ENCODE results near the gene SLC25A19.
"Not testable (repeated sequence)": the region's sequence is repeated elsewhere in the genome, so short reads cannot be mapped to it uniquely, and the experiment has no call there.

- TF ChIP-seq CTCF (IDR thresholded peaks at IDR 0.05; ENCODE audit: low read depth, low read length, poor library complexity, severe bottlenecking); EZH2phosphoT487 (IDR thresholded peaks at IDR 0.05; ENCODE audit: borderline replicate concordance, low read length): not testable (repeated sequence)
These were observed 3.7 kb upstream of the SLC25A19 start for GRCh38 chr17:75292810-75293448.

Measured in DOHH2 (cell line).